Stimulated activated CD4-positive, alpha-beta T cell treated with anti-CD3 and anti-CD28 coated beads, Interleukin-4, amount 100 ng/mL, for 1 hour (primary cell): ENCODE data around the gene MDN1.
"Not testable (repeated sequence)": the region's sequence is repeated elsewhere in the genome, so short reads cannot be mapped to it uniquely, and the experiment has no call there.

ENCODE experiments used
- DNase-seq: peaks from one replicate; pipeline ENCODE4 v3.0.0-alpha.2; 2020

MDN1 gene

DNA sequence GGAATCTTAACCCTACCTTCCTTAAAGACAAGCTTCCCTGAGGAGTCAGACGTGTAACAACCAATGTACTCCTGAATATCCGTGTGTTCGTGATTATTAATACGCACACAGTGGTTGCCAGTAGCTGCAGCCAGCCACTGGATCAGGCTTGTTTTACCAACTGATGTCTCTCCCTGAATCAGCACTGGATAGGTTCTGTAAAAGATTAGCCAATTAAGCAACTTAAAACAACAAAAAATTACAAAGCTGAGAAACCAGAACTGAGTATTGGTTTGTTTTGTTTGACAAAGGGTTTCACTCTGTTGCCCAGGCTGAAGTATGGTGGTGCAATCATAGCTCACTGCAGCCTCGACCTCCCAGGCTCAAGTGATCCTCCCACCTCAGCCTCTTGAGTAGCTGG is 69.3 kb downstream of the MDN1 start:
- no peak for DNase-seq

DNA sequence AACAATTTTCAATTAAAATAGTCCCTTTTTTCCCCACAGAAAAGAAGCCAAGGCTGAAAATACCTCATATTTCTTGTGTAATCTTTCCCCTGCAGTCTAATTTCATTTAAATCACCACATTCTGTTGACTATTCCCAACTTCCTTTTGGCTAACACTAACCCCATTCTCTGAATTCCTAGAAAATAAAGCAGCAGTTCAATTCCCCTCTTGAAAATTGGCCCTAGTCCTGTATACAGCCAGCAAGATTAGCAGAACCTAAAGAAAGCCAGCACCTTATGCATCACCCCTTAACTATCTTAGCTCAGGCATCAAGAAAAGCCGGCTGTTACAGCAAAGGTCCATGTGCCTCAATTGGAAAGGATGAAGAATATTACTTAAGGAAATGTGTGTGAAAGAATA is 69.7 kb downstream of the MDN1 start:
- DNase-seq, result no peak

GRCh38 chr6:89745716-89746115 is 73.9 kb downstream of the MDN1 start:
- no peak for DNase-seq

- DNase-seq, result no peak
Observed at GRCh38 chr6:89745096-89745495, 74.5 kb downstream of the MDN1 start.

DNA sequence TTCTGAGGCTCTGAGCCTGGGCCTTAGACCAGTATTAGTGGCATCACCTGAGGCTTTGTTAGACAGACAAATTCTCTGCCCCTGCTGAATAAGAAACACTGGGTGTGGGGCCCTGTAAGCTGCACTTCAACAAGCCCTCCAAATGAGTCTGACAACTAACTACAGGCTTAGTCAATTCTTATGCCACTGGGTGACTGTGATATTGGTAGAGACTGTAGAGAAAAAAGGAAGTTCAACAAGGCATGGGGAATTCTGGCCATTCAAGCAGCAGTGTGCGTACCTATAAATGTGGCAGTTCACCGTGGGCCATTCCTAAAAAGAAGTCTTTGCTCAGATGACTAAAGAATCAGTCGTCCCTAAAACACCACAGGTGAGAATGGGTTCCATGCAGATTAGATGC is 82.7 kb downstream of the MDN1 start:
- DNase-seq, result no peak

- DNase-seq, result no peak
Observed at GRCh38 chr6:89734526-89734925, 85.1 kb downstream of the MDN1 start.

- no peak for DNase-seq
Observed at GRCh38 chr6:89731924-89732567, 87.5 kb downstream of the MDN1 start.

GRCh38 chr6:89731262-89731661 is 88.3 kb downstream of the MDN1 start:
- DNase-seq, result not testable (repeated sequence)

DNA sequence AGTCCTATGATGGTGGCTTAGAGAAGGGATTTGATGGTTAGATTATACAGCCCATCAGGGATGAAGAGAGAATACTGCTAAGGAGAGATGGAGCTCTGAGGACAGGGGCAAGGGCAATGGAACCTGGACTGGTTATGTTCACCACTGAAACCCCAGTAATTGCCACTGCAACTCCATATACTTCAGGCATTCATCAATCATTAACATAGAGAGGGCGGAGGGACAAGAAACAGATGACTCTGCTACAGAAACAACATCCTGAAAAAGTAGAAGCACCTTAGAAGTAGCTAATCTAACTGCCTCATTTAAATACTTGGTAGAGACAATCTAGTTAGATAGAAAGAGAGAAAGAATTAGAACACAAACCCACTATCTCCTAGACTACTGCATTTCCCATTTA is 89.8 kb downstream of the MDN1 start:
- DNase-seq, result no peak

DNA sequence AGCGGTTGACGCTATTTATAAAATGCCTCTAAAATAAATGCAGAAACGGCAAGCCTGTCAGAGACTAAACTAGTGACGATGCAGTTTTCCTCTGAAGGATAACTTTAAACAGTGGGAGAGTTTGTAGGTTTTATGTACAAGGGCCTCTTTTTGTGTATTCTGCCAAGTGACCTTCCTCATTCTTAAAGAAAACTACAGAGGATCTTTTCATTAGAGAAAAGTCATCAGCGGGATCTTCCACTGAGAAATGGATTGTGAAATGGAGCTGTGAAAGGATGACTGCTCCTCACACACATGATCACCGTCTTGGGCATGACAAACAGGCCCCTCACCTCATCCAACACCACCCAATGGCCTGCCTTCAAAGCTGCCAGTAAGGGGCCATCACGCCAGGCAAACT is 92.1 kb downstream of the MDN1 start:
- no peak for DNase-seq

DNA sequence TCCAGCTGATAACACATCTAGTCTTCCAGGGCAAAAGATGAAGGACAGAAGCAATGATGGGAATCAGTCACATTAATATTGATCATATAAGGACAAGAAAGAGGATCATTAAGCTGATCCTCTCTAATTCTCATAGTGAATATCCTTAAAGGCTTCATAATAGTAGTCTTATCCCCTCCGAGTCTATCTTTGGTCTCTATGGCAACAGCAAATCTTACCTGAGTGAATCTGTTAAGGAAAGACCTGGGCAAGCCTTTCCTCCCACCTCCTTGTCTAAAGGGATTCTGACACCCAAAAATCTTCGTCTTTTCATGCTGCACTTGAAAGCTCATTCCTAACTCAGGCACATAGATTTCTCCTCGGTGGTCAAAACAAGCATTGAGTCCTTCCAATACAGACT is 94.6 kb downstream of the MDN1 start:
- DNase-seq, result no peak

DNA sequence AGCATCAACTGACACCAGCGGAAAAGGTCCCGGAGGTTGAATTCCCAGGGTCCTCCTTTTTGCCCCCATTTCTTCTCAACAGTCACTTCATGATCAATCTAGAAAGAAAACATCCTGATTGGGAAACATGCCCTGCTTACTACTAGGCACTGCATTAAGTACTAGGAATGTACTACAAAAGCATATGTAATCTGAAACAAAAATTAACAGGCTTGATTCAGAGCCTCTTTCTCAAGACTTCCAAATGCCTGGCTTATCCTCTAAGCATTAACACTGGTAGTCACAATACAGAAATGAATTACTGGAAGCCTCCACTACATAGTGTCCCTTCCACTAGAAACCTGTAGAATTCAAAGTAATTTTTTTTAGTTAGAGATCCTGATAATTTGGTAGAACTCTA is 96.5 kb downstream of the MDN1 start:
- DNase-seq, result no peak

- no peak for DNase-seq
Observed at GRCh38 chr6:89716532-89716931, 103.1 kb downstream of the MDN1 start.

- no peak for DNase-seq
Observed at GRCh38 chr6:89711801-89712200, 107.8 kb downstream of the MDN1 start.

- DNase-seq, result no peak
Observed at GRCh38 chr6:89708316-89708715, 111.3 kb downstream of the MDN1 start.

DNA sequence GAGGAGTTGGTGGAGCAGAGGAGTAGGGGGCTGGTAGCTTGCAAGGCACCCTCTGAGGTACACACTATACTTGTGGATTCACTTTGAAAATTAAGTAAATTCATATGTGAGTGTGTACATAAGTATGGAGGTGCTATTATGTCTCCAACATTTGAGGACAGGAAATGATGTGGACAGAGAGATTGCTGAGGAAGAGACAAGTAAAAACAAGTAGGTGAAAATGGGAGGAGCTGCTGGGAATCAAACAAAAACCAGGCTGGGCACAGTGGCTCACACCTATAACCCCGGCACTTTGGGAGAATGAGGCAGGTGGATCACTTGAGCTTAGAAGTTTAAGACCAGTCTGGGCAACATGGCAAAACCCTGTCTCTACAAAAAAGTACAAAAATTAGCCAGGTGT is 111.8 kb downstream of the MDN1 start:
- DNase-seq, result no peak

DNA sequence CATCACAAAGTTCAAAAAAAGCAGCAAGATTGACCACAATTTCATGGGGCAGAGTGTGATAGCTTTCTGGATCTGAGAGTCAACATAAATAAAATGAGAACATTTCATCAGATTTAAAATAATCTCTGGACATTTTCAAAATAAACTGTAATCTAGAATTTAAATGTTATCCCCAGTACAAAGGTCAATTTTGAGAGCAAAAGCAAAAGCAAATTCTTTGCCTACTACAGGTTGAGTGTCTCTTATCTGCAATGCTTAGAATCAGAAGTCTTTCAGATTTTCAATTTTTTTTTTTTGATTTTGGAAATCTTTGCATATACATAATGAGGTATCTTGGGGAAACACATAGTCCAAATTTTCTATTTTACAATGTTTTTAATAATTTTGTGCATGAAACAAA is 113.5 kb downstream of the MDN1 start:
- DNase-seq, result no peak

DNA sequence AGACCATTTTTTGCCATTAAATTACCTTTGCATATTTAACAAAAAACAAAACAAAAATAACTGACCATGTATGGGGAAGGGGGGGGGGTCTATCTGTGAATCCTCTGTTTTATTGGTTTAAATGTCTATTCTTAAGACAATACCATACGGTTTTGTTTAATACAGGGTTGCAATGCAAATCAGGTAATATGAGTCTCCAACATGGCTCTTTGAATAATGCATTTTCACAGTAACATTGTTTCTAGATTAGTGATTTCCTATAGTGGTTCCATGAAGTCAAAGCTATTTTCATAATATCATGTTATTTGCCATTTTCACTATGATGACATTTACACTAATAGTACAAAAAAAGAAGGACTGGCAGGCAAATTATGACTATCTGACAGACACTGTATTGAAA is 116.3 kb downstream of the MDN1 start:
- no peak for DNase-seq

DNA sequence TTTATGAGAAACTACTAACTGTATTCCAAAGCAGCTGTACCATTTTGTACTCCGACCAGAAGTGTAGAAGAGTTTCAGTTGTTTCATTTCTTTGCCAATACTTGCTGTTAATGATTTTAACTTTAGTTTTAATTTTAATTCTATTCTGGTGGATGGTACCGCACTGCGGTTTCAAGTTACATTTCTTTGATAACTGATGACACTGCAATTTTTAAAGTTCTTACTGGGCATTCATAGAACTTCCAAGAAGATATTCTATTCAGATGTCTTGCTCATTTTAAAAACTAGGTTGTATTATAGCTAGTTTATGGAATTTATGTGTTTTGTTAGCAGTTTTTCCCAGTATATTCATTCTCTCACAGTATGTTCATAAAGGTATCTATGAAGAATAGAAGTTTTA is 117.2 kb downstream of the MDN1 start:
- DNase-seq, result no peak

GRCh38 chr6:89695667-89696066 is 123.9 kb downstream of the MDN1 start:
- DNase-seq, result no peak

DNA sequence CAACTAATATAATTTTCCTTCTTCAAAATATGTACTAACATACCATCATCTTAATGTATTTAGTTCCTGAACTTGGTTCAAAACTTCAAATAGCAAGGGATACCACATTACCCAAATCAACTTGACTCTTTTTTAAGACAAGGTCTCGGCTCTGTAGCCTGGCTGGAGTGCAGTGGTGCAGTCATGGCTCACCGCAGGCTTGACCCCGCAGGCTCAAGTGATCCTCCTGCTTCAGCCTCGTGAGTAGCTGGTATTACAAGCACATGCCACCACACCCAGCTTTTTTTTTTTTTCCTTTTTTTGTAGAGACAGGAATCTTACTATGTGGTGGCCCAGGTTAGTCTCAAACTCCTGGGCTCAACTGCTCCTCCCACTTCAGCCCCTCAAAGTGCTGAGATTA is 125.2 kb downstream of the MDN1 start:
- DNase-seq, result no peak

DNA sequence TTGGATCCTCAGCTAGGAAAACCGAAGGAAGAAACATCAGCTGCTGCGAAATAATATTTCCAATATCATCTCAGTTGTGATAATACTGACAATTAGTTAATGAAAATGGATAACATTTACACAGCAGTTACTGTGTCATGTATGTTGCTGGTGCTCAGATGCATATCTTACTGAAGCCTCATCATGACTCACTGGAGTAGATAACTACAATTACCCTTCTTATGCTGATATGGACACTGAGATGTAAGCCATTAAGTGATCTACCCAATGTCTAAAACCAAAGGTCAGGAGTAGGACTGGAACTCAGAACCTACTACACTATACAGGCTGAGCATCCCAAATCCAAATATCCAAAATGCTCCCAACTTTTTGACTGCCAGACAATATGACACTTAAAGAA is 126.4 kb downstream of the MDN1 start:
- DNase-seq, result no peak

GRCh38 chr6:89692256-89692655 is 127.3 kb downstream of the MDN1 start:
- DNase-seq, result no peak

GRCh38 chr6:89690944-89691324 is 128.7 kb downstream of the MDN1 start:
- DNase-seq, result no peak

GRCh38 chr6:89689732-89690131 is 129.9 kb downstream of the MDN1 start:
- DNase-seq, result no peak

DNA sequence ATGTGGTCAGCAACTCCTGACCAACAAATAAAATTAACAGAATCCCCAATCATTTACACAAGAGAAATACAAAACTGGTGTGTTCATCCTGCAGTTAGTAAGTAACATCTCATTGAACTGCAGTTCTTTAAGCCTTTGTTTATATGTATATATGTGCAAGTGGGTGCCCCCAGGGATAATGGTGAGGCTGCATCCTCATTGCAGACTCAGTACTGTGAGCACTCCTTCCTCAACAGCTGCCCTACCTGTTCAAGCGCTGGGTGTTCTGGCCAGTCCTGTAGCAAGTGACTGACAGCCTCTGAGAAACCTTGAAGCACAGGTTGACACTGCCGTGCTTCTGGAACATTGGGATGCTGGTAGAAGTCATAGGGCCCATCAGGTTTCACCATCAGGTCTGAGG is 131.3 kb downstream of the MDN1 start:
- no peak for DNase-seq
